H9 (cell line): ENCODE data around the gene ELMO2. TPM values are rescaled to one million over a fixed set of nuclear protein-coding genes. Genes with fewer than 3 reads are reported as not detected.

Experiments
- DNase-seq: peaks from one replicate; pipeline ENCODE4 v3.0.0-alpha.2; 2017
- H2AFZ ChIP-seq: one replicate; pipeline ENCODE4 v1.6.1; 2013; ENCODE audit warnings: mild to moderate bottlenecking, low read length, control low read depth, moderate library complexity
- H2AK5ac ChIP-seq: 2 replicates; pipeline ENCODE4 v1.6.1; 2013; ENCODE audit warnings: low read length, control low read depth, mixed read lengths; ENCODE audit not compliant: insufficient read length
- H2BK120ac ChIP-seq: one replicate; pipeline ENCODE4 v1.6.1; 2013; ENCODE audit warnings: low read depth, mild to moderate bottlenecking, low read length, control low read depth, inconsistent platforms; ENCODE audit not compliant: poor library complexity, severe bottlenecking
- H2BK12ac ChIP-seq: 2 replicates; pipeline ENCODE4 v1.6.1; 2013; ENCODE audit warnings: low read length, control low read depth, mixed read lengths, low read depth; ENCODE audit not compliant: insufficient read length
- H2BK15ac ChIP-seq: 2 replicates; pipeline ENCODE4 v1.6.1; 2013; ENCODE audit warnings: low read depth, low read length, control low read depth
- H2BK20ac ChIP-seq: one replicate; pipeline ENCODE4 v1.6.1; 2013; ENCODE audit warnings: low read depth, mild to moderate bottlenecking, low read length, control low read depth, inconsistent platforms; ENCODE audit not compliant: poor library complexity, severe bottlenecking
- H2BK5ac ChIP-seq: 2 replicates; pipeline ENCODE4 v1.6.1; 2013; ENCODE audit warnings: low read length, control low read depth, mixed read lengths; ENCODE audit not compliant: insufficient read length
- H3K14ac ChIP-seq: 2 replicates; pipeline ENCODE4 v1.6.1; 2013; ENCODE audit warnings: low read length, control low read depth; ENCODE audit not compliant: insufficient read depth
- H3K18ac ChIP-seq: 2 replicates; pipeline ENCODE4 v1.6.1; 2013; ENCODE audit warnings: low read depth, mild to moderate bottlenecking, mixed read lengths, low read length, control low read depth; ENCODE audit not compliant: insufficient read length
- H3K23ac ChIP-seq: 2 replicates; pipeline ENCODE4 v1.6.1; 2013; ENCODE audit warnings: low read length, control low read depth, mixed read lengths, low read depth; ENCODE audit not compliant: insufficient read length
- H3K23me2 ChIP-seq: 2 replicates; pipeline ENCODE4 v1.6.1; 2013; ENCODE audit warnings: low read depth, mild to moderate bottlenecking, mixed read lengths, low read length, control low read depth; ENCODE audit not compliant: insufficient read length, poor library complexity, severe bottlenecking
- H3K27ac ChIP-seq: 2 replicates; pipeline ENCODE4 v1.5.1; 2013; ENCODE audit warnings: low read length, control low read depth, mixed read lengths, low read depth; ENCODE audit not compliant: insufficient read length
- H3K27me3 ChIP-seq: 2 replicates; pipeline ENCODE4 v1.6.1; 2013; ENCODE audit warnings: low read length, control low read depth, inconsistent platforms; ENCODE audit not compliant: insufficient read depth
- H3K4ac ChIP-seq: 2 replicates; pipeline ENCODE4 v1.6.1; 2013; ENCODE audit warnings: low read depth, mild to moderate bottlenecking, control low read depth, inconsistent platforms, low read length, moderate library complexity
- H3K4me1 ChIP-seq: 2 replicates; pipeline ENCODE4 v1.6.1; 2013; ENCODE audit warnings: low read length, control low read depth, inconsistent platforms; ENCODE audit not compliant: insufficient read depth
- H3K4me2 ChIP-seq: 2 replicates; pipeline ENCODE4 v1.6.1; 2013; ENCODE audit warnings: low read length, control low read depth, mixed read lengths; ENCODE audit not compliant: insufficient read length, insufficient read depth
- H3K56ac ChIP-seq: 2 replicates; pipeline ENCODE4 v1.6.1; 2013; ENCODE audit warnings: low read depth, mild to moderate bottlenecking, mixed read lengths, low read length, control low read depth; ENCODE audit not compliant: insufficient read length
- H3K79me1 ChIP-seq: 2 replicates; pipeline ENCODE4 v1.6.1; 2013; ENCODE audit warnings: low read depth, mild to moderate bottlenecking, moderate library complexity, low read length, control low read depth, inconsistent platforms; ENCODE audit not compliant: insufficient read depth, poor library complexity, severe bottlenecking
- H3K79me2 ChIP-seq: 2 replicates; pipeline ENCODE4 v1.6.1; 2013; ENCODE audit warnings: low read length, control low read depth, inconsistent platforms; ENCODE audit not compliant: insufficient read depth
- H3K9ac ChIP-seq: 2 replicates; pipeline ENCODE4 v1.6.1; 2013; ENCODE audit warnings: low read length, control low read depth, mixed read lengths; ENCODE audit not compliant: insufficient read length; ENCODE audit errors: extremely low read depth
- H3K9me3 ChIP-seq: one replicate; pipeline ENCODE4 v1.6.1; 2013; ENCODE audit warnings: low read depth, low read length, inconsistent platforms; ENCODE audit not compliant: control insufficient read depth
- H3T11ph ChIP-seq: one replicate; pipeline ENCODE4 v1.6.1; 2013; ENCODE audit warnings: mild to moderate bottlenecking, low read length, control low read depth, inconsistent platforms
- H4K20me1 ChIP-seq: one replicate; pipeline ENCODE4 v1.6.1; 2013; ENCODE audit not compliant: control insufficient read depth, insufficient read length, insufficient read depth
- H4K5ac ChIP-seq: 2 replicates; pipeline ENCODE4 v1.6.1; 2013; ENCODE audit warnings: low read depth, mild to moderate bottlenecking, mixed read lengths, low read length, control low read depth; ENCODE audit not compliant: insufficient read length
- H4K8ac ChIP-seq: replicated peaks from 2 replicates; pipeline ENCODE4 v1.6.1; 2013; ENCODE audit warnings: low read length, control low read depth, mixed read lengths, low read depth; ENCODE audit not compliant: insufficient read length
- H4K91ac ChIP-seq: 2 replicates; pipeline ENCODE4 v1.6.1; 2013; ENCODE audit warnings: low read depth, mild to moderate bottlenecking, moderate library complexity, mixed read lengths, low read length, control low read depth; ENCODE audit not compliant: insufficient read length
- H3K27ac Mint-ChIP-seq, 3 experiments: 2 replicates in 2 of 3; 3 replicates in 1 of 3; pipeline ENCODE4 v1.8.0; 2020 to 2021; ENCODE audit warnings: mixed read lengths in 3 of 3, mild to moderate bottlenecking in 1 of 3, moderate library complexity in 1 of 3
- H3K27me3 Mint-ChIP-seq: 2 replicates; pipeline ENCODE4 v1.8.0; 2021; ENCODE audit warnings: low read depth, mild to moderate bottlenecking, moderate library complexity, mixed read lengths
- H3K36me3 Mint-ChIP-seq, 3 experiments: 2 replicates in 2 of 3; 3 replicates in 1 of 3; pipeline ENCODE4 v1.8.0; 2020 to 2021; ENCODE audit warnings: low read depth in 3 of 3, mixed read lengths in 3 of 3; ENCODE audit not compliant: insufficient read depth in 1 of 3
- H3K4me1 Mint-ChIP-seq, 2 experiments: 2 replicates each; pipeline ENCODE4 v1.8.0; 2020; ENCODE audit warnings: mixed read lengths in 2 of 2
- H3K4me3 Mint-ChIP-seq, 2 experiments: 2 replicates in 1 of 2; 3 replicates in 1 of 2; pipeline ENCODE4 v1.8.0; 2020 to 2021; ENCODE audit warnings: mild to moderate bottlenecking in 2 of 2, mixed read lengths in 2 of 2, moderate library complexity in 1 of 2
- H3K9me3 Mint-ChIP-seq, 2 experiments: 2 replicates in 1 of 2; 3 replicates in 1 of 2; pipeline ENCODE4 v1.8.0; 2020; ENCODE audit warnings: mild to moderate bottlenecking in 2 of 2, mixed read lengths in 2 of 2, moderate library complexity in 1 of 2
- WGBS: extraction: QIAGEN DNeasy Blood & Tissue Kit; methylation state at CpG from one replicate; pipeline ENCODE4 v1.1.7; 2013; ENCODE audit warnings: missing lambda C conversion rate, low lambda C conversion rate, mixed read lengths; ENCODE audit not compliant: insufficient read length; ENCODE audit errors: extremely low coverage; 5-methylcytosine and 5-hydroxymethylcytosine counted together
- total RNA-seq: library from RNA; stranded (reverse); gene quantifications from 2 replicates; pipeline ENCODE4 v1.2.1, GENCODE V29; 2021
- TF ChIP-seq, protein P1 (sequence below): fragments of 200-600 bp; sonication (generic); conservative IDR thresholded peaks from 3 replicates; pipeline ENCODE4 v1.8.0; 2021; ENCODE audit warnings: antibody characterized with exemption, mild to moderate bottlenecking

The ELMO2 gene
- total RNA-seq, 1 experiment from 2014 or later = 32.5 TPM

DNA sequence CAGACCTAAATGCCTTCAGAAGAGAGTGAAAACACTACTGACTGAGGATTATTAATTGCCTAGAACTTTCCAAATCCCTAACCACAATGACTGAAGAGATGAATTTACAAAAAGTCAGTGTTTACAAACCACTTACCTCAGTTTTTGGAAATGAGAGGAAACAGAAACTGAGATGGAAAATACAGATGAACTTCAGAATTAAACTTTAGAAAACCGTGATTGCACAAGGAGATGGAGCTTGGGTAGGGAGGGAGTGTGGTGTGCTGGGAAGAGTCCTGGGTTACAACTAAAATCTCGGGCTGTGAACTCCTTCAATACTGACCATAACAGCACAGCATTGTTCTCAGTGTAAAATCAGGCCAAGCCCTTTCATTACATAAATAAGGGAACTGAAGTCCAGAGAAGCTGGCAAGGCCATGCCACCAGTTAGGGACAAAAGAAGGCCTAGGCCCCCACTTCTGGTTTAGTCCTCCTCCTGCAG lies 4.0 kb downstream of the ELMO2 start:
- no peak overlapping the region; a peak in 1 of 7 replicates for H3K27ac Mint-ChIP-seq

More for the DNA sequence above, 4.0 kb downstream of the ELMO2 start:
- no peak overlapping the region for H3K4me3 Mint-ChIP-seq
- Histone ChIP-seq H2BK20ac (no peak overlapping the region), H3K9me3 (no peaks in the 10 kb centered on the region), H4K8ac (no peak overlapping the region), H3K18ac (no peak overlapping the region), H4K91ac (no peak overlapping the region), H3T11ph (no peak overlapping the region), H2BK15ac (no peak overlapping the region), H3K23me2 (peaks cover 4% of the 10 kb centered on the region), H3K79me1 (peaks cover 3% of the 10 kb centered on the region), H2AFZ (no peak overlapping the region), H2AK5ac (no peak overlapping the region), H3K23ac (no peak overlapping the region), H3K56ac (no peak overlapping the region), H3K9ac (no peak overlapping the region), H3K27me3 (no peaks in the 10 kb centered on the region), H3K4me2 (no peak overlapping the region), H4K20me1 (peaks cover 2% of the 10 kb centered on the region), H3K14ac (no peak overlapping the region), H3K4me1 (peaks cover 9% of the 10 kb centered on the region), H2BK5ac (no peak overlapping the region), H2BK12ac (no peak overlapping the region), H3K27ac (no peak overlapping the region), H4K5ac (no peak overlapping the region), H3K79me2 (peaks cover 10% of the 10 kb centered on the region; the same call in 1 of the 2 replicates), H3K4ac (no peak overlapping the region), H2BK120ac (no peak overlapping the region)
- WGBS = no CpG with 5 or more reads among the region's 2 CpGs
- TF ChIP-seq, protein P1, sequence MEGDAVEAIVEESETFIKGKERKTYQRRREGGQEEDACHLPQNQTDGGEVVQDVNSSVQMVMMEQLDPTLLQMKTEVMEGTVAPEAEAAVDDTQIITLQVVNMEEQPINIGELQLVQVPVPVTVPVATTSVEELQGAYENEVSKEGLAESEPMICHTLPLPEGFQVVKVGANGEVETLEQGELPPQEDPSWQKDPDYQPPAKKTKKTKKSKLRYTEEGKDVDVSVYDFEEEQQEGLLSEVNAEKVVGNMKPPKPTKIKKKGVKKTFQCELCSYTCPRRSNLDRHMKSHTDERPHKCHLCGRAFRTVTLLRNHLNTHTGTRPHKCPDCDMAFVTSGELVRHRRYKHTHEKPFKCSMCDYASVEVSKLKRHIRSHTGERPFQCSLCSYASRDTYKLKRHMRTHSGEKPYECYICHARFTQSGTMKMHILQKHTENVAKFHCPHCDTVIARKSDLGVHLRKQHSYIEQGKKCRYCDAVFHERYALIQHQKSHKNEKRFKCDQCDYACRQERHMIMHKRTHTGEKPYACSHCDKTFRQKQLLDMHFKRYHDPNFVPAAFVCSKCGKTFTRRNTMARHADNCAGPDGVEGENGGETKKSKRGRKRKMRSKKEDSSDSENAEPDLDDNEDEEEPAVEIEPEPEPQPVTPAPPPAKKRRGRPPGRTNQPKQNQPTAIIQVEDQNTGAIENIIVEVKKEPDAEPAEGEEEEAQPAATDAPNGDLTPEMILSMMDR = no peak
- peaks cover 27 to 29% of the 10 kb centered on the region in 2 experiments for H3K4me1 Mint-ChIP-seq
- H3K36me3 Mint-ChIP-seq = peaks cover 1 to 9% (median 4%) of the 10 kb centered on the region in 3 experiments; a peak in 5 of 7 replicates
- no peaks in the 10 kb centered on the region for H3K9me3 Mint-ChIP-seq
- H3K27me3 Mint-ChIP-seq = no peaks in the 10 kb centered on the region; the same call in 1 of the 2 replicates
- no peak for DNase-seq
